GM03348 (cell line): ENCODE results near the gene NLK.
A peak's percentile ranks its signal among the peaks of the same experiment; 100 is the strongest.
"Not testable (repeated sequence)": the region's sequence is repeated elsewhere in the genome, so short reads cannot be mapped to it uniquely, and the experiment has no call there.

Experiments used
- DNase-seq: peaks from one replicate; pipeline ENCODE4 v3.0.0; 2012; ENCODE audit warnings: low spot score

The NLK gene

GRCh38 chr17:28194382-28194781 is 151.9 kb downstream of the NLK start:
- no peak for DNase-seq

- DNase-seq, result no peak
These were observed 154.2 kb downstream of the NLK start for GRCh38 chr17:28196636-28197035.

GRCh38 chr17:28199115-28199514 is 156.6 kb downstream of the NLK start:
- no peak for DNase-seq

- no peak for DNase-seq
These were observed 157.3 kb downstream of the NLK start for GRCh38 chr17:28199728-28200127.

- DNase-seq, result no peak
These were observed 158.8 kb downstream of the NLK start for GRCh38 chr17:28201315-28201714.

- no peak for DNase-seq
These were observed 161.8 kb downstream of the NLK start for GRCh38 chr17:28204244-28204643.

- no peak for DNase-seq
These were observed 162.3 kb downstream of the NLK start for GRCh38 chr17:28204751-28205150.

- no peak for DNase-seq
These were observed 163.8 kb downstream of the NLK start for GRCh38 chr17:28206292-28206691.

- no peak for DNase-seq
These were observed 169.3 kb downstream of the NLK start for GRCh38 chr17:28211811-28212210.

GRCh38 chr17:28213578-28213977 is 171.1 kb downstream of the NLK start:
- not testable (repeated sequence) for DNase-seq

GRCh38 chr17:28216052-28216451 is 173.6 kb downstream of the NLK start:
- DNase-seq, result no peak

GRCh38 chr17:28216528-28216927 is 174.1 kb downstream of the NLK start:
- DNase-seq, result peak; percentile 35

GRCh38 chr17:28219771-28220170 is 177.3 kb downstream of the NLK start:
- no peak for DNase-seq

- DNase-seq, result no peak
These were observed 179.4 kb downstream of the NLK start for GRCh38 chr17:28221751-28222414.

GRCh38 chr17:28225271-28225670 is 182.8 kb downstream of the NLK start:
- no peak for DNase-seq

GRCh38 chr17:28225867-28226266 is 183.4 kb downstream of the NLK start:
- no peak for DNase-seq

- DNase-seq, result no peak
These were observed 184.3 kb downstream of the NLK start for GRCh38 chr17:28226563-28227315.

- peak; percentile 33 for DNase-seq
These were observed 185.0 kb downstream of the NLK start for GRCh38 chr17:28227316-28228108.

GRCh38 chr17:28228109-28228840 is 185.8 kb downstream of the NLK start:
- DNase-seq, result no peak

- no peak for DNase-seq
These were observed 186.7 kb downstream of the NLK start for GRCh38 chr17:28228986-28229729.

GRCh38 chr17:28230011-28230410 is 187.5 kb downstream of the NLK start:
- no peak for DNase-seq
